Measurements from ENCODE around the gene SH3PXD2A. TPM values are rescaled to one million over a fixed set of nuclear protein-coding genes. Genes with fewer than 3 reads are reported as not detected.

The SH3PXD2A gene
- total and polyA plus RNA-seq, 2 of the 4 experiments (the other 2 are of a cell fraction): 6.3 to 23.0 TPM

- dilution Hi-C loops (cut with HindIII; ENCODE audit: low sequenced_read_pairs, unreplicated experiment) (no loop called here), intact Hi-C loops (cut with micrococcal nuclease) (no loop called here), in situ Hi-C loops (cut with MboI; ENCODE audit: low sequenced_read_pairs) (no loop called here)
- Histone ChIP-seq H3K56ac (ENCODE audit: extremely low read depth, insufficient read depth, low read length) (no peak overlapping the region), H2BK15ac (ENCODE audit: low read depth, low read length) (no peak overlapping the region), H3K79me1 (ENCODE audit: low read depth in 1 of 2, low read length in 2 of 2) (peaks cover 0 to 17% of the 10 kb centered on the region in 2 experiments; a peak in 2 of 4 replicates), H4K8ac (ENCODE audit: low read depth in 2 of 2, low read length in 2 of 2) (no peak overlapping the region), H3K9me3 (ENCODE audit: control insufficient read depth, insufficient read depth, low read length) (peaks cover 4% of the 10 kb centered on the region), H2AFZ (replicated peaks; ENCODE audit: low read length, poor library complexity) (no peak overlapping the region), H4K5ac (ENCODE audit: low read depth, low read length) (no peak overlapping the region), H3K4me2 (ENCODE audit: low read depth, low read length) (no peak overlapping the region), H3K4me1 (ENCODE audit: control insufficient read depth, insufficient read depth, low read length) (peaks cover 16% of the 10 kb centered on the region), H3K36me3 (ENCODE audit: control insufficient read depth, insufficient read depth, low read length) (no peaks in the 10 kb centered on the region), H3K27ac (ENCODE audit: insufficient read depth, low read length) (no peak overlapping the region), H2BK5ac (ENCODE audit: low read depth, low read length, poor library complexity, severe bottlenecking) (no peak overlapping the region), H3K23ac (ENCODE audit: low read depth, low read length) (no peak overlapping the region), H2BK120ac (ENCODE audit: low read depth, low read length) (no peak overlapping the region), H4K91ac (ENCODE audit: insufficient read depth, low read depth, low read length) (no peak overlapping the region), H3K4ac (ENCODE audit: low read depth, low read length) (no peak overlapping the region), H2AK9ac (replicated peaks; ENCODE audit: low read depth, low read length, poor library complexity) (no peak overlapping the region), H3K27me3 (ENCODE audit: control insufficient read depth, insufficient read depth, low read length) (no peaks in the 10 kb centered on the region), H3K14ac (replicated peaks; ENCODE audit: low read depth, low read length) (no peak overlapping the region), H3K9ac (ENCODE audit: low read depth, low read length) (no peak overlapping the region), H3K9me1 (ENCODE audit: insufficient read depth, low read length) (peaks cover 22% of the 10 kb centered on the region), H2AK5ac (ENCODE audit: low read depth, low read length) (no peak overlapping the region), H2BK20ac (ENCODE audit: low read depth, low read length) (no peak overlapping the region), H3K18ac (ENCODE audit: low read depth, low read length) (no peak overlapping the region), H3K4me3 (ENCODE audit: insufficient read depth, low read depth, low read length) (no peak overlapping the region), H4K20me1 (ENCODE audit: insufficient read depth, low read length) (peaks cover 13% of the 10 kb centered on the region; the same call in 1 of the 2 replicates)
- 100% methylated on average over 1 of the region's 8 CpGs; no CpG with 5 or more reads in 1 of the 2 experiments for WGBS, 2 experiments (ENCODE audit: extremely low coverage in 2 of 2, insufficient read length in 1 of 2)
- TF ChIP-seq NFE2L2 (IDR thresholded peaks at IDR 0.05; ENCODE audit: low read depth, low read length) (no peak), CTCF (conservative IDR thresholded peaks at IDR 0.05; ENCODE audit: low read depth, low read length) (no peak), SMC3 (IDR thresholded peaks at IDR 0.05; ENCODE audit: low read depth, low read length) (no peak), MXI1 (IDR thresholded peaks at IDR 0.05; ENCODE audit: borderline replicate concordance, low read depth, low read length) (no peak), RFX5 (IDR thresholded peaks at IDR 0.05; ENCODE audit: low read depth, low read length) (no peak), POLR2A (IDR thresholded peaks at IDR 0.05; ENCODE audit: low read depth, low read length) (no peak), RAD21 (IDR thresholded peaks at IDR 0.05; ENCODE audit: low read length) (no peak), MAFK (IDR thresholded peaks at IDR 0.05; ENCODE audit: low read depth, low read length) (no peak), MAZ (IDR thresholded peaks at IDR 0.05; ENCODE audit: borderline replicate concordance, low read depth, low read length) (no peak), BHLHE40 (IDR thresholded peaks at IDR 0.05; ENCODE audit: low read depth, low read length) (no peak)
- ChIA-PET POLR2A (ENCODE audit: unreplicated experiment) (no interaction called here), CTCF (interaction anchor here (0.7 kb wide), 1 partner anchor 59 kb away, joined by 4 read pairs; no protein-coding TSS in a partner anchor)
- no TSS peak for BruUV-seq (replicated peaks)
- DNase-seq (no peak), ATAC-seq (ENCODE audit: low read depth) (no peak)
Measured at GRCh38 chr10:103784089-103784488, 71.3 kb downstream of the SH3PXD2A start.
